ENCODE results near the gene TBKBP1. TPM values are rescaled to one million over a fixed set of nuclear protein-coding genes. Genes with fewer than 3 reads are reported as not detected.

Gene TBKBP1
- total and polyA plus RNA-seq, 2 donors (not counting 3 experiments of a cell fraction or from before 2014, with no cell fraction given), result 7.0 to 11.7 TPM

DNA sequence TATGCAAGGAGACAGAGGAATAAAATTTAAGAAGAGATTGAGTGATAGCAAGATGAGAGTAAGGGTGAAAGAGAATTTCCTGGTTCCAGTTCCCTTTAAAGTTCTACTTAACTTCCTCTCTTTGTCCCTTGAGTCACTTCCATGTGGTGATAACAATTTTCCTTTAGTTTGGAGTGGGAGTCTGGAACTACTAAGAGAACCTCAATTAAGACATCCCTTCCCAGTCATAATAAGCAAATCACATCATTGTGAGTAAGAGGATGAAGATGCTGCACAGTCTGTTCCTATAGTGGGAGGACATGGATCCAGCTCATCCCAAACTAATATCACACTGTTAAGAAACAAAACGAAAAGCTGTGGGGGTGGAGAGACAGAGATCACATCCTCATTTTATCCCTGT lies 63.4 kb downstream of the TBKBP1 start:
- no peak overlapping the region for H2AFZ ChIP-seq (ENCODE audit: low read depth, low read length)
- H3K27ac ChIP-seq (ENCODE audit: insufficient read depth, low read depth, low read length), result no peak overlapping the region
- ChIA-PET POLR2A (no interaction called here), CTCF (interaction anchor here (1.0 to 1.1 kb wide), 2 partner anchors 11 to 17 kb away, joined by 3 read pairs; no protein-coding TSS in a partner anchor)
- H3K9me1 ChIP-seq (replicated peaks; ENCODE audit: control insufficient read depth, extremely low read depth, insufficient read depth, low read length), result no peaks in the 10 kb centered on the region
- no peak overlapping the region for H3K4me2 ChIP-seq (ENCODE audit: insufficient read depth, low read length)
- intact Hi-C loops (cut with micrococcal nuclease) (no loop called here), dilution Hi-C loops (cut with MboI; ENCODE audit: extremely low pct_ligation_motif_present, low sequenced_read_pairs) (no loop called here)
- DNase-seq (ENCODE audit: low read depth, low spot score) (no peak), FAIRE-seq (no peak)
- H3K36me3 ChIP-seq (ENCODE audit: control insufficient read depth in 2 of 2, extremely low read depth in 1 of 2, insufficient read depth in 2 of 2, low read length in 2 of 2), result no peaks in the 10 kb centered on the region
- TF ChIP-seq, protein P1, sequence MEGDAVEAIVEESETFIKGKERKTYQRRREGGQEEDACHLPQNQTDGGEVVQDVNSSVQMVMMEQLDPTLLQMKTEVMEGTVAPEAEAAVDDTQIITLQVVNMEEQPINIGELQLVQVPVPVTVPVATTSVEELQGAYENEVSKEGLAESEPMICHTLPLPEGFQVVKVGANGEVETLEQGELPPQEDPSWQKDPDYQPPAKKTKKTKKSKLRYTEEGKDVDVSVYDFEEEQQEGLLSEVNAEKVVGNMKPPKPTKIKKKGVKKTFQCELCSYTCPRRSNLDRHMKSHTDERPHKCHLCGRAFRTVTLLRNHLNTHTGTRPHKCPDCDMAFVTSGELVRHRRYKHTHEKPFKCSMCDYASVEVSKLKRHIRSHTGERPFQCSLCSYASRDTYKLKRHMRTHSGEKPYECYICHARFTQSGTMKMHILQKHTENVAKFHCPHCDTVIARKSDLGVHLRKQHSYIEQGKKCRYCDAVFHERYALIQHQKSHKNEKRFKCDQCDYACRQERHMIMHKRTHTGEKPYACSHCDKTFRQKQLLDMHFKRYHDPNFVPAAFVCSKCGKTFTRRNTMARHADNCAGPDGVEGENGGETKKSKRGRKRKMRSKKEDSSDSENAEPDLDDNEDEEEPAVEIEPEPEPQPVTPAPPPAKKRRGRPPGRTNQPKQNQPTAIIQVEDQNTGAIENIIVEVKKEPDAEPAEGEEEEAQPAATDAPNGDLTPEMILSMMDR (IDR thresholded peaks at IDR 0.05; ENCODE audit: extremely low read depth in 1 of 2, insufficient read depth in 1 of 2, low read depth in 1 of 2, low read length in 2 of 2), result no peak
- no peak for TF ChIP-seq POLR2A (IDR thresholded peaks at IDR 0.05; ENCODE audit: low read depth, low read length)
- no peak for TF ChIP-seq FOS (IDR thresholded peaks at IDR 0.05; ENCODE audit: borderline replicate concordance, insufficient read depth, low read length)
- no peak for TF ChIP-seq JUN (IDR thresholded peaks at IDR 0.05; ENCODE audit: borderline replicate concordance, insufficient read depth, insufficient read length, low read depth)
- TF ChIP-seq MYC (IDR thresholded peaks at IDR 0.05; ENCODE audit: low read depth, low read length), result no peak
- TF ChIP-seq POLR2AphosphoS5 (IDR thresholded peaks at IDR 0.05; ENCODE audit: insufficient read depth, low read depth, low read length), result no peak
- TF ChIP-seq GATA2 (IDR thresholded peaks at IDR 0.05; ENCODE audit: insufficient read depth, insufficient read length, low read depth, low read length), result no peak
- TF ChIP-seq, protein P2, sequence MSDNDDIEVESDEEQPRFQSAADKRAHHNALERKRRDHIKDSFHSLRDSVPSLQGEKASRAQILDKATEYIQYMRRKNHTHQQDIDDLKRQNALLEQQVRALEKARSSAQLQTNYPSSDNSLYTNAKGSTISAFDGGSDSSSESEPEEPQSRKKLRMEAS (IDR thresholded peaks at IDR 0.05; ENCODE audit: insufficient read depth, insufficient read length), result no peak
- no peak for TF ChIP-seq EZH2 (IDR thresholded peaks at IDR 0.05; ENCODE audit: borderline replicate concordance, low read depth, low read length, severe bottlenecking)
- H3K4me3 ChIP-seq (replicated peaks in 1 of 3; ENCODE audit: insufficient read depth in 1 of 3, low read depth in 1 of 3, low read length in 3 of 3), result no peak overlapping the region
- BruUV-seq (replicated peaks), result no TSS peak
- H3K79me2 ChIP-seq (ENCODE audit: control insufficient read depth, insufficient read depth, low read length), result no peaks in the 10 kb centered on the region
- H3K27me3 ChIP-seq (ENCODE audit: control insufficient read depth in 2 of 2, insufficient read depth in 2 of 2, low read length in 2 of 2), result peaks cover 0 to 8% of the 10 kb centered on the region in 2 experiments
- no peak overlapping the region for H3K9ac ChIP-seq (replicated peaks; ENCODE audit: extremely low read depth, insufficient read depth, low read length)
- H4K20me1 ChIP-seq (replicated peaks; ENCODE audit: control insufficient read depth, extremely low read depth, insufficient read depth, low read length), result no peaks in the 10 kb centered on the region
- H3K4me1 ChIP-seq (ENCODE audit: control insufficient read depth, extremely low read depth, insufficient read depth, low read length), result no peaks in the 10 kb centered on the region
- H3K9me3 ChIP-seq (replicated peaks; ENCODE audit: control insufficient read depth, insufficient read depth, low read length), result no peaks in the 10 kb centered on the region
